GM12872 (cell line): ENCODE results near the gene ARHGAP45.

Experiments used
- CTCF ChIP-seq: IDR thresholded peaks from 3 replicates; pipeline ENCODE4 v1.5.1; 2011; ENCODE audit warnings: low read depth, mild to moderate bottlenecking, low read length, moderate library complexity; ENCODE audit not compliant: insufficient read depth

The ARHGAP45 gene

DNA sequence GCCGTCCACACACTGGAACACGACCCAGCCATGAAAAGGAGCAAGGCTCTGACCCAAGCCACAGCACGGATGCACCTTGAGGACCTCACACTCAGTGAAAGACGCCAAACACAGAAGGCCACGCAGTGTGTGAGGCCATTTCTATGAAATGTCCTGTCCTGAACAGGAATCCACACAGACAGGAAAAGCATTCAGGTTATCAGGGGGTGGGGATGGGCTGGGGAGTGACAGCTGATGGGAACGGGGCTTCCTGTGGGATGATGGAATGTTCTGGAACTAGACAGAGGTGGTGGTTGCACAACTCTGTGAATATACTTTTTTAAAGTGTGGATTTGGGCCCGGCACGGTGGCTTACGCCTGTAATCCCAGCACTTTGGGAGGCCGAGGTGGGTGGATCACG lies 67.5 kb downstream of the ARHGAP45 start:
- TF ChIP-seq CTCF, result no peak

GRCh38 chr19:1135454-1135853 lies 68.5 kb downstream of the ARHGAP45 start:
- TF ChIP-seq CTCF, result no peak

GRCh38 chr19:1136201-1136600 lies 69.2 kb downstream of the ARHGAP45 start:
- TF ChIP-seq CTCF, result no peak
